GM12878 (cell line): ENCODE measurements around the gene CLEC4G. TPM values are rescaled to one million over a fixed set of nuclear protein-coding genes. Genes with fewer than 3 reads are reported as not detected.

Source experiments
- ATF2 ChIP-seq: IDR thresholded peaks from 2 replicates; pipeline ENCODE4 v1.6.1; 2012; ENCODE audit warnings: low read length, inconsistent platforms
- CUX1 ChIP-seq: IDR thresholded peaks from 2 replicates; pipeline ENCODE4 v1.6.1; 2012; ENCODE audit warnings: improper control_type of control experiment, low read depth, low read length; ENCODE audit not compliant: insufficient replicate concordance
- E2F8 ChIP-seq: fragments of 450-650 bp; IDR thresholded peaks from 2 replicates; pipeline ENCODE4 v1.6.1; 2018; ENCODE audit warnings: mild to moderate bottlenecking, low read depth, moderate library complexity; ENCODE audit not compliant: partially characterized antibody
- EED ChIP-seq: sonication (generic); IDR thresholded peaks from 2 replicates; pipeline ENCODE4 v1.6.1; 2016; ENCODE audit warnings: antibody characterized with exemption, low read depth
- HSF1 ChIP-seq: fragments of 150-350 bp; IDR thresholded peaks from 2 replicates; pipeline ENCODE4 v1.6.1; 2014; ENCODE audit warnings: mild to moderate bottlenecking, low read depth, low read length
- JUNB ChIP-seq: IDR thresholded peaks from 2 replicates; pipeline ENCODE4 v1.6.1; 2016; ENCODE audit warnings: antibody characterized with exemption, mild to moderate bottlenecking
- KAT2A ChIP-seq: conservative IDR thresholded peaks from 2 replicates; pipeline ENCODE4 v1.6.1; 2011; ENCODE audit warnings: low read depth, low read length; ENCODE audit not compliant: control insufficient read depth
- KDM1A ChIP-seq: fragments of 200-600 bp; sonication (generic); IDR thresholded peaks from 2 replicates; pipeline ENCODE4 v1.6.1; 2016; ENCODE audit warnings: borderline replicate concordance
- MEF2B ChIP-seq: fragments of 450-650 bp; IDR thresholded peaks from 2 replicates; pipeline ENCODE4 v1.6.1; 2018; ENCODE audit warnings: mild to moderate bottlenecking, moderate library complexity; ENCODE audit not compliant: partially characterized antibody, poor library complexity, severe bottlenecking
- NR2F1 ChIP-seq: fragments of 450-650 bp; conservative IDR thresholded peaks from 2 replicates; pipeline ENCODE4 v1.6.1; 2017; ENCODE audit warnings: mild to moderate bottlenecking
- PAX5 ChIP-seq: IDR thresholded peaks from 2 replicates; pipeline ENCODE4 v1.6.1; 2011; ENCODE audit warnings: low read depth, low read length, borderline replicate concordance
- PAX8 ChIP-seq: fragments of 450-650 bp; IDR thresholded peaks from 2 replicates; pipeline ENCODE4 v1.6.1; 2017; ENCODE audit warnings: mild to moderate bottlenecking, moderate library complexity
- PML ChIP-seq: IDR thresholded peaks from 2 replicates; pipeline ENCODE4 v1.6.1; 2012; ENCODE audit warnings: low read length, inconsistent platforms
- SMAD5 ChIP-seq: IDR thresholded peaks from 2 replicates; pipeline ENCODE4 v1.6.1; 2016; ENCODE audit warnings: antibody characterized with exemption, low read depth
- SREBF1 ChIP-seq: IDR thresholded peaks from 2 replicates; pipeline ENCODE4 v1.6.1; 2012; ENCODE audit warnings: mild to moderate bottlenecking, low read length
- TCF12 ChIP-seq: IDR thresholded peaks from 2 replicates; pipeline ENCODE4 v1.6.1; 2011; ENCODE audit warnings: low read depth, mild to moderate bottlenecking, low read length
- ZBTB4 ChIP-seq: fragments of 450-650 bp; formaldehyde crosslinking; IDR thresholded peaks from 2 replicates; pipeline ENCODE4 v1.4.0; 2022; ENCODE audit warnings: mild to moderate bottlenecking, moderate library complexity
- polyA plus RNA-seq, 11 experiments: library from polyadenylated mRNA; depleted of rRNA in 4 of 11; unstranded in 6 of 11; stranded (reverse) in 5 of 11; fragments of >200 nt; fragmentation: Nextera tagmentation in 4 of 11; fragmentation: Illumina TruSeq in 1 of 11; extraction: Ambion mirVana in 4 of 11; extraction: Trizol in 1 of 11; gene quantifications; 1 replicate in 1 of 11; 2 replicates in 10 of 11; pipeline versions ENCODE4 v1.2.1 to v1.2.3, GENCODE V29; 2011 to 2016; ENCODE audit warnings: inconsistent platforms in 2 of 11, missing spikeins in 2 of 11, low read depth in 1 of 11
- total RNA-seq, 4 experiments: library from RNA; depleted of rRNA in 3 of 4; stranded (reverse); fragments of >200 nt in 3 of 4; fragmentation: Illumina TruSeq in 1 of 4; extraction: Trizol in 1 of 4; gene quantifications; 2 replicates each; pipeline versions ENCODE4 v1.2.1 to v1.2.3, GENCODE V29; 2013 to 2021

The CLEC4G gene
- total and polyA plus RNA-seq, 10 of the 15 experiments (the other 5 are each of a cell fraction or from before 2014, with no cell fraction given): 0.04 TPM; not detected in 9

GRCh38 chr19:7722231-7722651, 9.7 kb downstream of the CLEC4G start (continued):
- TF ChIP-seq ZBTB4 (CRISPR knock-in tag) (no peak), KDM1A (no peak), CUX1 (no peak), JUNB (0 out of 2 replicates have a peak, but pooled peaks have one; percentile 15), SMAD5 (no peak), KAT2A (no peak), NR2F1 (peak; percentile 49), TCF12 (peak; percentile 78), PML (no peak), SREBF1 (no peak), E2F8 (no peak), HSF1 (no peak), ATF2 (0 out of 2 replicates have a peak, but pooled peaks have one; percentile 13), EED (peak; percentile 82), PAX8 (no peak), PAX5 (no peak), MEF2B (peak; percentile 81)
